ENCODE measurements around the gene TAS2R16.

TAS2R16 gene, protein sequence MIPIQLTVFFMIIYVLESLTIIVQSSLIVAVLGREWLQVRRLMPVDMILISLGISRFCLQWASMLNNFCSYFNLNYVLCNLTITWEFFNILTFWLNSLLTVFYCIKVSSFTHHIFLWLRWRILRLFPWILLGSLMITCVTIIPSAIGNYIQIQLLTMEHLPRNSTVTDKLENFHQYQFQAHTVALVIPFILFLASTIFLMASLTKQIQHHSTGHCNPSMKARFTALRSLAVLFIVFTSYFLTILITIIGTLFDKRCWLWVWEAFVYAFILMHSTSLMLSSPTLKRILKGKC

DNA sequence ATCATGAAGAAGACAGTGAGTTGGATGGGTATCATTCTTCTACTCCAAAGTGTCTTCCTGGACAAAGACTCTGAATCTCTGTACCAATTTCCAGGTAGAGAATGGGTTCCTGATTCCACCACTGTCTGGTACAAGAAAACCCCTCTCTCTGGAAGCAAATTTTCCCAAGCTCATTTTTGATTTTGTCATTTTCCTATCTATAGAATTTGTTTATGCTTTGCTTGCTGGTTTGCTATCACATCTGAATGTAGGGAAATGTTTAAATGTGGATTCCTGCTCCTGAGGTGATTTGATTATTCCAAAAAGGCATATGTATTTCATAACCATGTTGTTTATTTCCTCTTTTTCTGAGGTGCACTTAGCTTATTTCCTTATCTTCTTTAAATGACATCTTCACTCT lies at the start of gene TAS2R16:
Gene TAS2R16 (minus strand): TSS at position 101 of the 400 bp plus-strand sequence. CDS start 66 bp downstream, at position 35.
- DNase-seq: no peak

DNA sequence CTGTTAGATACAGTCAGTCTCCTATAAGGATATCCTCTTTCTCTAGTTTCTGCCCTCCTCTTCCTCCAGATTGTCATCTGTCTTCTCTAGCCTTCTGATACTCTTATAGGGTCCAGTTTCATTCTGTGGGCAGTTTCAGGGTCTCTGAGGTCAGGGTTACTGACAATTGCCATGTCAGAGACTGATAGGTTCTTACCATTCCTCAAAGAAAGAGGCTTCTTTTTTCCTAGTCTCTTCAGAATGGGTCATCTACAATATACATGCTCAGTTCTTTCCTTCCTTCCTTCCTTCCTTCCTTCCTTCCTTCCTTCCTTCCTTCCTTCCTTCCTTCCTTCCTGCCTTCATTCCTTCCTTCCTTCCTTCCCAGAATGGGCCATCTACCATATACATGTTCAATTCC lies 48.1 kb upstream of the TAS2R16 start:
- no peak for DNase-seq

DNA sequence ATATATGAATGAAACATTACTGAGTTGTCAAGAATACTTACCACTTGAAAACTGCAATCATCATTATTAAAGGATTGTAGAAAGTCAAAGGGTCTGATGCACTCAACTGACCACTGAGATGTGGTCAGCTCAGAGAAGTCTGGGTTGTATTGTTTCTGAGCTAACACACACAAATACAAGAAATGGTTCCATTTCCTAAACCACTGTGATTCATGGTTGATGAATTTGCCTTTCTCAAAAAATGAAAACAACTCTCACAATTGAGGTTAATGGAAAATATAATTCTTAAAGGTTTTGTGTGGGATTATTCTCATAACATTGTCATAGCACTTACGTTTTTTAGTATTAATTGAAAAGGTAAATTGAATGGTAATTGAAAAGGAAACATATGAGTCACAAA lies 45.6 kb upstream of the TAS2R16 start:
- no peak for DNase-seq

DNA sequence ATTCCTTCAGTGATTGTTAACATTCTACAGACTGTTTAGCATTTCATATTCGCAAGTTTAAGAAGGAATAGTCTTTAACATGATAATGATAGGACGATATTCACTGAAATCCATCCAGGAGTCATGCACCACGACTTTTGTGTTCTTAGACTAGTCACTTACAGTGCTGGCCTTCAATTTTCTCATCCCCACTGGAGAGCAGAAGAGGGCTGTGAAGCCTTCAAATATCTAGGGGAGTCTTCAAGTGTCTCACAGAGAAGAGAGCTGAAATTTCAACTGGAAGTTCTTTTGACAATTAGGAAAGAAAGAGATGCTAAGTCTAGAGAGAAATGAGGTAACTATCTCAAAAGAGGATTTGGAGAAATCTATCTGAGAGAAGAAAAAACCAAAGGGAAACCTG lies 43.8 kb upstream of the TAS2R16 start:
- no peak for DNase-seq

DNA sequence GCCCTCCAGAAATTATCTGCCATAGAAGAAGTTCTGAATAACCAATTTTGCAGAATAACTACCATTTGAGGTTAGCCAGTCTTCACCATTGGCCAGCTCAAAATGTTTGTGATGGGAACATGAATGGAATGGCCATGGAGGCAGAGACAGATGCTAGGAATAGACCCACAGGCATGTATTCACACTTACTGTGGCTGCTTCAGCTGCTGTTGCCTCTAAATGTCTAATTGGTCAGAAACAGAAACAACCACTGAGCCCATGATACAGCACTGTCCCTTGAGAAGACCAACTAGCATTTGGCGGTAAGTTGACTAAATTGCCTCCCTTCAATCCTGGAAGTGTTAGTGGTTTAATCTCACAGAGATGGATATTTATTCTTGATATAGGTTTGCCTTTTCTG lies 38.6 kb upstream of the TAS2R16 start:
- no peak for DNase-seq

DNA sequence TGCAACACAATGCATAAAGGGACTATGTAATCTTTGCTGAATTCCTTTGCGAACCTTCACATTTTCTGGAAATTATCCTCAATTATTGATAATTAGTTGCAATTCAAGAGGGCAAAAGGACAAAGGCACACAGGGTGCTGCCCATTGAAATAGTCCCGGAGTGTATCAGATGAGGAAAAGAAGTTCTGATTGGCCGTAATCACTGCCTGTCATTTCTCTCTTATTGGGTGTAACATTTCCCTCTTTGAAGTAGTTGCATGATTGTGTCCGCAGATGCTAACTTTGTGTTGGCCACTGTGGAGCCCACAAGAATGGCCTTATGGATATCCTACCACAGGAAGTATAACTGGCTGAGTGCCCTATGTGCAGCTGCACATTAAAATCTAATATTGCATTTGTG lies 35.1 kb upstream of the TAS2R16 start:
- DNase-seq: no peak

DNA sequence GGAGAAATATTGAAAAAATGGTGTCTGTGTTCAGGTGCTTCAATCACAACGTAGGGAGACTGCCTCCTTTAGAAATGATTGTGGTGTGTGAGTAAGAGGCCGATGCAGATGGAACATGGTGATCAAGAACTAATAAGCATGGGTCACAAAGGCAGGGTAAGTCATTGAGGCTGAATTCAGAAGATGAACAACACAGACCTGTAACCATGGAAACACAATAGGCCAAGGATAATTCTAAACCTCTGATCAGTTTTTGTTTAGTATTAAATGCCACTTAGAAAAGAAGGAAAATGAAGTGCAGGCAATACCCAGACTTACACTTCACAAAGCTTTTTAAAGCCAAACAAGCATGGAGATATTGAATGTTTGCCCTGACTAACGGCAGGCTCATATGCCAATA lies 32.8 kb upstream of the TAS2R16 start:
- no peak for DNase-seq

DNA sequence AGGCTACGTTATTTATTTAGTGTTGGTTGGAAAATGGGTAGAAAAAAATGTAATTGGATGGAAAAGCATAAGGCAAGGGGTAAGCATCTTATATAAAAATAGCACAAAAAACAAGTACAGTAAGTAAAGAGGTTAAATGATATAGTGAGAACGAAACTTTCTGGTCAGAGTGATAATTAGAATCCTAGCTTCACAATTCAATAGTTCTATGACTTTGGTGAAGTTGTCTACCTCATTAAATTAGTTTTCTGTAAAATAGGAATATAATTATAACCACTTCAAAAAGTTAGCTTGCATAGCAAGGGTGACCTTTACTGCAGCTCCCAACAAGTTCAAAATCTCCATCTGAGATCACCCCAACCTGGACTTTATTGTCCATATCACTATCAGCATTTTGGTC lies 30.8 kb upstream of the TAS2R16 start:
- DNase-seq: no peak

DNA sequence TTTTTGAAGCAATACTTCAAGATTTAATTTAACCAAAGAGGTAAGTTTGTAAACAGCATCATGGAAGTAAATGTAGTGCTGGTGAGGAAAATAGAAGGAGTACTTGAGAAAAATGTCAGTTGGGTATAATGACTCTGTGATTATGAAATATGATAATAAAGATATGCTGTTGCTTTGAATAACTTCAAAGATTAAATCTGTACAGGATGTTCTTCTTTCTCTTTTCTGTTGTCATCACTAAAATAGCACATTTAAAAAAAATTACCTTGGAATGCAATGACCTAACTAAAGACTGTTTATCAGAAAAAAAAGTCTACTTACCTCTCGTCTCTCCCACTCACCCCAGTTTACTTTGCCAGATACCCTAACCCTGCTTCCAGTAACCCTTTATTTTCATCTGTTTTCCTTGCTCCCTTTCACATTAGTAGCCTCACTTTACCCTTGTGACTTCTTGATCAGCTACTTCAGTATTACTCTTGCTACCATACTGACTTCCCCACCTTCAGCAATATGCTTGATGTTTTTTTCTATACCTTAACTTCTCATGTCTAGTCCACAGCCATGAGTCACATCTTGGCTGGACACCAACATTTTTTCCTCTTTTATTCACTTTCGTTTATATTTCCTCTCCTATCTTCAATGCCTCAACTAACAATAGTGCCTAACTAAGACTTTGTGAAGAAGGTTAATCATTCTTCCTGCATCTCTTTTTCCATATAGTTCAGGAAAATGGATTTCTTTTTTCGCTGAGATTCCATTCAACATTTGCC lies 29.7 kb upstream of the TAS2R16 start:
- no peak for DNase-seq

DNA sequence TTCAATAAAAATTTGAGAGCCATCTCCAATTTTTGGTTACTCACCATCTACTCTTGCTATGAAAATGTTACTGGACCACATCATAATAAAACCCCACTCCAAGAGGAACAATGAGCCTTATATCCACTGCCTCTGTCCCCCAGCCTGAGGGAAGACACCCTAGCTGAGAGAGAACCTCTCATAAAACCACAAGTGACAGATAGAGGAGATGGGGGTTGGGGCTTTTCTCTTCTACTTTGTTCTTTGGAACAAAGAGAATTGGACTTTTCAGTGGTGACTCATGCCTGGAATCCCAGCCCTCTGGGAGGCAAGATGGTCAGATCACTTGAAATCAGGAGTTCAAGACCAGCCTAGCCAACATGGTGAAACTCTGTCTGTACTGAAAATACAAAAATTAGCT lies 27.6 kb upstream of the TAS2R16 start:
- no peak for DNase-seq

DNA sequence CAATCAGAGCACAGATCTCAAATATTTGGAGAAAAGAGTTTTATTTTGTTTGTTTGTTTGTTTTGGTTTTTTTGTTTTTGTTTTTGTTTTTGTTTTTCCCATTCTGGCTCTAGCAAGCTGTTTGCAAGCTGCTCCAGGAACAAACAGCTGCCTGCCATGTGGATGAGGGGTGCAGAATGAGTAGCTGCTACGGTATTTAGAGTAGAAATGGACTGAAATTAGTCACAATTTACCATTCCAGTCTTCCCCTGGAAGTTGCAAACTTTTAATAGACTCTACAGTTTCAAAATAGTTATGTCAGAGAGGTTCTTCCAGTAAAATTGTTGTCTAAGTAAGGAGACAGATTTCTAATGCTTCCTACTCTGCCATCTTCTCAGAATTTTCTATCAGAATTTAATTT lies 27.1 kb upstream of the TAS2R16 start:
- DNase-seq: no peak

DNA sequence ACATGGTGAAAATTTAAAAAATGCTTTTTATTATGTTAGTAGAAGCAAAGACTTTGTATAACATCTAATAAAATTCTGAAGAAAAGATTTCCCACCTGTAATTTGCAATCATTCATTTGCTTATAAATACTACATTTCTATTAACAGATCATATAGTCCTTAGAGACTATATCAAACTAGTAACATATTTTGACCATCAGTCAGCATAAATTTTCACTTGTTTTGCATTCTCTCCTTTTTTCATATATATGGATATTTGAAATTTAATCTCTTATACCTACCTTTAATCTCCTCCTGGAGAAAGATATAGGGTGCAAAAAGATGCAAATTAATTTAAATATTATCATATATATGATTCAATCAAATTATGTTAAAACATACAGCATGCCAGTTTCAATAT lies 16.9 kb upstream of the TAS2R16 start:
- no peak for DNase-seq

DNA sequence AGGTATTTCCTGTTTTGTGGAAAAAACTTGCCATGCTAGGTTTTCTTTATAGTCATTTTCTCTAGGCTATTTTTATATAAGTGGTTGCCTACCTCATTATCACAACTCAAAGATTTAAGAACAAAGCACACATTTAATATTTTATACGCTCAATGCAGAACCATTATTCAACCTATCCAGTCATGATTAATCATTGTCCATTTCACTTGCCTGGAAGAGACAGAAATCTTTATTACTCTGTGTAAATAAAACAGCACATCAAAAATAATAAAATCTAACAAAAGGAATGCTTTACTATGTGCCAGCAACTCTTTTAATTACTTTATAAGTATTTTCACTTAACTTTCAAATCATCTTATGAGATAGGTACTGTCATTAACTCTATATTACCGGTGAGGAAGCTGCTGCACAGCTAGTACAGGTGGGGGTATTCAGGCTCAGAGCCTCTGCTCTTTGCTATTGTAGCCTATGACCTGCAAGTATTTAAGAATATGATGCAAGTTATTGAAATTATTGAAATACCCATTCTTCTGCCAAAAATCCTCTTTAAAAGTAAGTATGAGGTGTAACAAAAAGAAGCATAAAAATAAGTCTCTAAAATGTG lies 16.4 kb upstream of the TAS2R16 start:
- no peak for DNase-seq

DNA sequence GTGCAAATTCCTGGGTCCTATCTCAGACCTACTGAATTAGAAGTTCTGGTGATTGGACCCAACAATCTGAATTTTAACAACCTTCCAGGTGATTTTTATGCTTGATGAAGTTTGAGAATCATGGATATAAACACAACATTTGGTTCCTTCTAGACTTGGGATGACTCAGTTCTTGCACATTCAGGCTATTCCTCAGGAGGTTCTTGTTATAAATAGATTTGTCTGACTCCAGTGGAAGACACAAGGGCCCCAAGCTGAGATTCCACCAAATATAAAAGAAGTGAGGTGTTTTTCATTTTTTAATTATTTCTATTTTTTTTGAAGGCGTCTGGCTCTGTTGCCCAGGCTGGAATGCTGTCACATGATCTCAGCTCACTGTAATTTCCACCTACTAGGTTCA lies 9.4 kb upstream of the TAS2R16 start:
- no peak for DNase-seq

DNA sequence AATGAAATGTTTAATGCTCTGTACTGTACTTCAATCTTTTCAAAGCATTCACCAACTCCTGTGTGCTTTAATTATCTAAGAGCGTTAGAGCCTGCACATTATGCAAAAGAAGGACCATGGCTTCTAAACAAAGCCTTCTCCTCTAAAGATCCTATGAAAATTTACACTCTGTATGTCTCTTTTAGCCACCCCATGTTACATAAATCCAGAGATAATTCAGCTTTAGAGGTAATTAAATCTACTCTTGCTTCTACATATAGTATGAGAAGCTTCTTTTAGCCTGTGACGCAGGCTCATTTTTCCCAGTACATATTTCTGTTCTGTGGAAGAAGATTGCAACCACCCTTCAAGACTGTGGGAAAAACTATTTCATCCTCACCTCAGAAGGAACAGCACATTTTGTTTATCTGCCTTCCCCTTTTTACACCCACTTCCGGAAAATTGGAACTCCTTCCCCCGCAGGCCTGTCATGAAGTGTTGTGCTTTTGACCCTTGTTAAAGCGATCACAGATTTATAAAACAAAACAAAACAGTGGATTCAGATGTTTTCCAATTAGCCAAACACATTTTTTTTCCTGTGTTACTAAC lies 8.1 kb upstream of the TAS2R16 start:
- no peak for DNase-seq

DNA sequence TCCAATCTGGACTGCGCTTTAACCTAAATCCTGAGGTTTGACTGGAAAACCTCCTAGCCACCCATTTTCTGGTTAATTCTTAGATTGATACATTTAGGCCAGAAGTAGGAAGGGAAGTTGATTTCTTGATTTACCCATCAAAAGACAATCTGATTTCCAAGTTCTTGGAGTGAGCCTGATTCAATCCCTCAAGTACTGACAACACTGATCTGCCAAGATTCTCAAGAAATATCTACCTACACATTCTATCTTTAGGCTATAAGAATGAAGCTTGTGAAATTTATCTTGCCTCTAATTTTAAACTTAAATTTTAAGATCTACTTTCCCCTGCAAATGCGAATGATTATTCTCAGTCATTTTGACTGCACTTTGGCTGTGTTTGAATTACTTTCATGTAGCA lies 5.9 kb downstream of the TAS2R16 start:
- DNase-seq: no peak

DNA sequence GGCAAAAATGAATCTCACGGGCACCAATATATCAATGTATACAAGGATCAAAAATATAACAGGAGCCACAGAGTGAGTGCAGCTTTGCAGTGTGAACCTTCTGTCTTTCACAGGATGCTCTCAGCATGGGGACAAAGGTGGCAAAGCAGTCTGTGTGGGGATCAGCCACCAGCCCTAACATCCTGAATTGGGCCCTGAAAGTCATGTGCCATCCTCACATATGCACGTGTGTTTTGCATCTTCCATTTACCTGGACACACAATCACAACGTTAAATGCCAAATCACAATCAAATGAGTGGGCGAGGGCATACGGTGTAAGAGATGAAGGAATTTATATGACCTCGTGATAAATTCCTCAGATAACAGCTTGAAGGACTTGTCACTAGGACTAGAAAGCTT lies 6.5 kb downstream of the TAS2R16 start:
- no peak for DNase-seq

DNA sequence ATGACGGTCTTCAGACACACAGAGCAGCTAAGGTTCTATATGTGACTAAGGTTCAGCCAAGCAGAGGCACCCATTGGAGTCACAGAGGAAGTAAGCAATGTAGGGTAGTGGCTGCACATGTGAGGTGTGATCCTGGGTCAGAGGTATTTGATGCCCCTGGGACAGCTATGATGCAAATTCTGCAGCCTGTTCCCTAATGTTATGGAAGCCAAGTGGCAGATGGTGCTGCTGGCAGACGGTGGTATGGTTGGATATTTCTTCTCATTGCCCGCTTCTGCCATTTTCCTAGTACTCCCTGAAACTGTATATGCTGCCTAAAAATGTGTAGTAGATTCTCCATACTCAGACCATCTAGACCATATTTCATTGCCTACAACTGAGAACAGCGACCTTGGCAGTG lies 7.2 kb downstream of the TAS2R16 start:
- no peak for DNase-seq

DNA sequence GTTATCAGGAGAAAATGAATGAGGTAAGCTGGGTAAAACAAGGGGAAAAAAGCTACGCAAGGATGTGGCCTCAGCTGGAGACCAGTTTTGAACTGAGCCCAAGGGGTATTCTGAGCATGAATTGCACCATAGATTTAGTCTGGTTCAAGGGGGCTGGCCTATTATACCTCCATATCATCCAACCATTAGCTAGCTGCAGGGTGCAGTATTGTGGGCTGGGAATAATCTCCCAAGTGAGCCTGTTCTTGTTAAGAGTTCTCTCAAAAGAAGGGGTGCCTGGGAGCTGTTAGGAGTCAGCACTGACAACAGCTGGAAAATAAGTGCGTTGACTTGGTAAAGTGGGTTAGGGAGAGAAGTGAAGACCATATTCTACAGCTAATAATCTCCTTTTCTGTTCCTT lies 8.0 kb downstream of the TAS2R16 start:
- DNase-seq: no peak

DNA sequence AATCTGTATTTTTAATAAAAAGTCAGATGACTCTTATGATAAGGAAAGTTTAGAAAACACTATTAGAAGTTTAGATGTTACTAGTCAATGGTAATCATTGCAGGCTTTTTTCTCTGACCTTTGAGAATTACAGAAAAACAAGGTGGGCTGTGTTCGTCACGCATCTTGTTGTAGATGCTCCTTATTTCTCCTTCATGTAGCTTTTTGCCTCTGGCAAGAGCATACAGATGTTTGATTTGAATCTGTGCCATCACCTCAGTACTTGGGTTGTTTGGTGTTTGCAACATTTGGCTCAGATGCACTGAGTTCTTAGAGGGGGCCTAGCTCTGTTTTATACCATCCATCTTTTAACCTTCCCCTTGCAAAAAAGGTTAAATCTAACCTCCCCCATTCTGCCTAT lies 11.5 kb downstream of the TAS2R16 start:
- no peak for DNase-seq

DNA sequence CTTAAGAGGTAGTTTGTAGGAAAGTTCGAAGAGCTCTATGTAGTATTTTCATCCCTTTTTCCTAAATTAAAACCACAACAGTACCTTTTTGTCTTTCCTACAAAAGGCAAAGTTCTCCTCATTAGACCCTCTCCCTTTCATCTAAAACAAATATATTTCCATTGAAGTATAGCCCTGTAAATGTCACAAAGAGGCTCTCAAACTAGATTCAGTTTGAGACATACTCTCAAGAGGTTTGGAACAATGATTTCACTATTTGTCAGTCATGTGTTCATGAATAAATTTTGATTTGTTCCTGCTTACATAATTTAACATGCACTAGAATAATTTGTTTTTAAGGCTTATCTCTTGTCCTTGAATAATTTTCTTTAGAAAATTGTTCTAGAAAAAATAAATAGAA lies 12.2 kb downstream of the TAS2R16 start:
- DNase-seq: no peak

DNA sequence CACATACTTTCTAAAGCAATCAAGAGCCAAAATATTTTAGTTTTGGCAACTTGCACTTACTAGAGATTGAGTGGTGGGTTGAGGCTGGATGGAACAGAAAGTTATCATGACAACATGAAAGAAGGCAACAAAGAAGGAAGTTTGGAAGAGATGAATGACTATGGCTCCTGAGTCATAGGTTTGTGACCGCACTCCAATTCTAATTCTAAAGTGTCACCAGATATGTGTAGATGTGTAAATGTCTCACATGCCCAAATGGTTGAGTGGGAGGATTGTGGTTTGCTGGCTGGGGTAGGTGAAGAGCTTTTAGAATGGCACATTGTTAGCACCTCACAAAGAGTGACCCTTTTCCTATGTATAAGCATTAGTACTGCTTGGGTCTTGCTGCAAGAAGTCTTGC lies 20.2 kb downstream of the TAS2R16 start:
- no peak for DNase-seq

DNA sequence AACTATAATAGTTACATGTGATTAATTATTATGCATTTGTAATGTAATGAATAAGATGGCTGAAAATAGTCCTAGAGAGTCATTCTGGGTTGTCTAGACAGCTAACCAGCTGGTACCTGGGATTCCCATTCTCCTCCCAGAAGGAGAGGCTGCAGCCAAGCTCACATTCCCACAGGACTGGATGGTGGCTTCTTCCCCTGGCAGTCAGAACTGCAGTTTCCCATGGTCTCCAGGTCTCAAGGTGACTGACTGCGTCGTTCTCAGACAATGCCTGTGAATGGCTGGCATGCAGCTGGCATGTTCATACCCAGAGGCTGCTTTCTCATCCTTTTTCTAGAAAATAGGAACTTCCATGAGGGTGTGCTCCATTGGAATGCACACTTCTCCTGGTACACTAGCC lies 21.3 kb downstream of the TAS2R16 start:
- no peak for DNase-seq

DNA sequence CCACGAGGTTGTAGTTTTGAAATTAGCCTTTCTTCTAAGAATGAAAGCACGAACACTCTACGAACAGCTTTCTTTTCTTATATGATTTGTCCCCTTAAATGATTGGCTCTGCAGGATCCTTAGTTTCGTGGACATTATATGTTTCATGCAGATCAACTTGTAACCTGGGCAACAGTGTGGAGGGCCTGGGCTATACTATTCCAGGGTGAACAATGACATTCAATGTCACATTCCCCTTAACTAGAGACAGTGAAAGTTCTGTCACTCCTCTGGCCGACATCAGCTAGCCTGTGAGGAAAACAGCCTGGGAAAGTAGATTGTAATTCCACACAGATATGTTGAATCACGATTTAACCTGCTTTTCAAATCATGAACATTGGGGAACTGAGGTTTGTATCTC lies 23.4 kb downstream of the TAS2R16 start:
- DNase-seq: no peak
